Effector CD8-positive, alpha-beta T cell (primary cell): ENCODE measurements around the gene SLX4IP.

ENCODE experiments used
- DNase-seq: peaks from one replicate; lab custom pipeline; 2025; lab: John Stamatoyannopoulos, UW

The SLX4IP gene

GRCh38 chr20:10521068-10521831, 86.1 kb downstream of the SLX4IP start:
- no peak for DNase-seq

DNA sequence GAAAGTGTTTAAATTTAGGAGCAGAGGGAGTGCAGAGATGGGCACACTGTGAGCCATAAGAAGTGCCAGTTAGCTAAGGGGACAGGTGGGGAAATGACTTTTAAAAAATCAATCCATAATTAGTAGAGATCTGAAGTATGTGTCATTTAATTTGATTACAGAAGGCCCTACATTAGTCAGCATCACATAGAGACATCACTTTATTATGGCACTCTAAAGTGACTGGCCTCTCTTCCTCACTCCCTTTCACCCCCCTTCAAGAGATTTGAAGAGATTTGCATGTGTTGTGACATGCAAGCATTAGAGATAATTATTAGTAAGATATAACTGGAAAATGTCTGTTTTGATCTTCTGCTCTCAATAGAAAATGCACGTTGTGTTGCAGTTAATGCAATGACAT, 86.7 kb downstream of the SLX4IP start:
- no peak for DNase-seq

GRCh38 chr20:10522328-10522727, 87.2 kb downstream of the SLX4IP start:
- no peak for DNase-seq

DNA sequence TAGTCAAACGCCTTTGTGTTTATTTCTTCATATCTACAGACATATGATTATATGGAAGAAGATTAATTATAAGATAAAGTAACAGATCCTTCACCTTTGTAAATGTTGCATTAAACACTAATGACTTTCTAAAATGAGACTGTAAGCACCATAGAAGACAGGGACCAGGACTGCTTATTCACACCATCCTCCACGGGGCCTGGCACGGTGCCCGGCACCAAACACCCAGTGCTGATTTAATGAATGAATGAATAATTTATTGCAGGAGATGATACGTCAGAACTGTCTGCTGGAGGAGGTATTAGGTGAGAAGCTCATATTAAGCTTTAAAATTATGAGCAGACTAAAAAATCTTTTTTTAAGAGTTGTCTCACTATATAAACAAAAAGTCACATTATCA, 88.3 kb downstream of the SLX4IP start:
- no peak for DNase-seq

- DNase-seq, result no peak
Observed at GRCh38 chr20:10524034-10524476, 89.0 kb downstream of the SLX4IP start.

- DNase-seq, result no peak
Observed at GRCh38 chr20:10524643-10525042, 89.5 kb downstream of the SLX4IP start.

- no peak for DNase-seq
Observed at GRCh38 chr20:10527781-10528180, 92.7 kb downstream of the SLX4IP start.

GRCh38 chr20:10530883-10531282, 95.8 kb downstream of the SLX4IP start:
- no peak for DNase-seq

DNA sequence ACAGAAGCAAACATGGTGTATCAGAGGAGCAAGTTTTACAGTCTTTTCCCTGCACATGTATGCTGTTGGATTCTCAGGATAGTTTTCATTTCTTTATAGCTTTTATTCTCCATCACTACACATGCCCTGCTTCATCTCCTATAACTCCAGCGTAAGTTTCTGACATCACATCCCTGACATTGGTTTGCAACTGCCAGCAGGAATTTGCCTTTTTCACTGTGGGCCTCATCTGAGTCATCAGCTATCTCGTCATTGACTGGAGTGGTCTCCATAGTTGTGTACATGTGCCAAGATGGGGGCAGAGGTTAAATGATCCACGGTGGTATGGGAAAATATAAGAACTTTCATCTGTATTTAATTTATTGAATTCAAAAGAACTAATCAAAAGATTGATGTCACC, 96.7 kb downstream of the SLX4IP start:
- DNase-seq, result no peak

DNA sequence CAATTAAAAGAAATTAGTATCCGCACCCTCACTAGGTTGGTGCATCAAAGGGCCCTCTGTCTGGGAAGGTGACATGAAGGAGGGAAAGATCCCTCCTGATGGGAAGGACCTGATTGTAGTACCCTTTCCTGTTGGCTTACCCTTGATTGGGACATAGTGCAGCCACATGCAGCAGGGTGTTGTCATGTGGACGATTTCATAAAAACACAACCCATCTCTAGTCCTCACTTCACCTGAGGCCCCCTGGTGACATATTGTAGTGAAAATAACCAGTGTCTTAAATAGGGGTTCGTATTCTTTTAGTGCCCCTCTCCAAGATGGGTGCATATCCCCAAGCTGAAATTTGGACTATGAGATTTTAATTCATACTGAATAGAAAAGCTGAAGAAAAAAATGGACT, 97.3 kb downstream of the SLX4IP start:
- no peak for DNase-seq

GRCh38 chr20:10536531-10536930, 101.4 kb downstream of the SLX4IP start:
- no peak for DNase-seq

GRCh38 chr20:10537850-10538480, 102.9 kb downstream of the SLX4IP start:
- DNase-seq, result no peak

- DNase-seq, result no peak
Observed at GRCh38 chr20:10538768-10539167, 103.7 kb downstream of the SLX4IP start.

- no peak for DNase-seq
Observed at GRCh38 chr20:10539818-10540553, 104.9 kb downstream of the SLX4IP start.

- no peak for DNase-seq
Observed at GRCh38 chr20:10540636-10541493, 105.8 kb downstream of the SLX4IP start.

DNA sequence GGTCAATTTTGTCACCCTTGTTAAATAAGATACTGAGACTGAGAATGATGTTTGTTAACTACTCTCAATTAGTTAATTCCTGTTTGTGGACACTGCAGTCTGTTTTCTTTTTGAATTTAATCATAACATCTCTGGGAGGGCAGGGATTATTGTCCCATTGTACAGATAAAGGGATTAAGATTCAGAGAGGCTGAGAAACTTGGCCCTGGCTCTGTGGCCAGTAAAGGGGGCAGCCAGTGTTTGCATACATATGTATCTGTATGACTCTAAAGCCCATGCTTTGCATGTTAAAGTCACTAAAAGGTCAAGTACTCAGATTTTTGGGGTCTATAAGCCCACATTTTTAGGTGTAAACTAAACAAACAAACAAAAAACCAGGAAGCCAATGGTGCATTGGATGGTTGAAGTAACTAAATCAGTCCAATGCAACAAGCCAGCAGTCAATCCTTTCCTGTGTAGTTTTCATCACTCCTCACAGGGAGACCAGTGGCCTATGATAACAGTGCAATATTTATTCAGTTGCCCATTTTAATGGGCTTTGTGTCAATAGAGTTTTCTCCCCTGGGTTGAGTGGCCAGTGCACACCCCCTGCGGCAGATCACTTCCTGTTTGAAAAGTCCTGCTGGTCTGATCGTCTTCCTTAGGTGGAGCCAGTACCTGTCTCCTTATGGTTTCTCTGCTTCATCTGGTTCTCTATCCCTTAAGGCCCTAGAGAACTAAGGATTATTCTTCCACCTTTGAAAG, 106.7 kb downstream of the SLX4IP start:
- no peak for DNase-seq

DNA sequence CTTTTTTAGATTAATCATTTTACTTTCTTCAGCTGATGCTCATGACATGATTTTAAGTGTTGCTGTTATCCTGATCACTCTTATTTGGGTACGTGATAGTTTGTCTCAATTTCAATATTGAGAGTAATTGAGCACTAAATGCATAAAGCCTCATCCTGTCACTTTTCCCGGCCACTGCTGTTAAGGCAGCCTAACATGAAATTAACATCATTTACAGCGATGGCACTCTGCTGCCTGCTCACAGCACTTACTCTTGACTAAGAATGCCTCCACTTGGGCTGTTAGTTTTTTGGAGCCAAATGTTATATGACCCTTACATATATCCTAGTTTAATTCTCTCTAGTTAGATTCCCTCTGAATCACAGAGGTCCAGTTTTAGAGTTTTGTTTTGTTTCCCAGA, 107.3 kb downstream of the SLX4IP start:
- no peak for DNase-seq

DNA sequence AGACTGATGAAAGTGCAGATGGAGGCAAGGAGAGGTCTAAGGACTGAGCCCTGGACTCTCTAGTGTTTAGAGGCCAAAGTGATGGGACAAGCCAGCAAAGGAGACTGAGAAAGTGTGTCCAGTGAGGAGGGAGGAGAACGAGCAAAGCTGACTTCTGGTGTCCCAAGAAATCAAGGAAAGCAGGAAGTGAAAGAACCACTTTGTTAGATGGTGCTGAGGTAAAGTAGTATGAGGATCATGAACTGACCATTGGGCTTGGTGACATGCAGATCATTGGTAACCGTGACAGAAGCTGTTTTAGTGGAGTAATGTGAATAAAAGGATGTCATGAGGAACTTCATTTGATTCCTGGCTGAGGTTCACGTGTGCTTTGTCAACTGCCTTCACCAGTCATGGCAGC, 108.4 kb downstream of the SLX4IP start:
- no peak for DNase-seq

- DNase-seq, result no peak
Observed at GRCh38 chr20:10547276-10548114, 112.4 kb downstream of the SLX4IP start.

DNA sequence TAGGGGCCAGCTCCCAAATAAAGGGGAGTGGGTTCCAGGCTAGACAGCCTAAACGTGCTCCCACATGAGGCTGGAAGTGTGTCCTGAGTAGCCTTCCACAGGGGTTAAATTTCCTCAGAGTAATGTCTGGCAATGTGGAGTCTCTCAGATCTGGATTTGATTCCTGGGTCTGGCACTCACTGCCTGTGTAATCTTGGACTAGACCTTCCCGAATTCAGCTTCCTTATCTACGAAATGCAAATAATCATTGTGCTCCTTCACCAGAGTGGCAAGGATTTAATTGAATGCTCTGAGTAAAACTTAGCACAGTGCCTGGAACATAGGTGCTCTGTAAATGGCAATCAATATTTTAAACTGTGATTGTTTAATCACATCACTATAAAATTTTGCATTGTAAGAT, 114.4 kb downstream of the SLX4IP start:
- no peak for DNase-seq
